GM12865 (cell line): ENCODE measurements around the gene ATP2B2.

Experiments used
- DNase-seq: peaks from one replicate; pipeline ENCODE4 v3.0.0; 2010; ENCODE audit warnings: low read depth
- H3K4me3 ChIP-seq: 2 replicates; pipeline ENCODE4 v1.5.1; 2011; ENCODE audit warnings: mild to moderate bottlenecking, low read depth, low read length, control low read depth
- TF ChIP-seq, protein P1 (sequence below): IDR thresholded peaks from 2 replicates; pipeline ENCODE4 v1.5.1; 2011; ENCODE audit warnings: low read length, control low read depth, low read depth, inconsistent platforms; ENCODE audit not compliant: insufficient read depth; ENCODE audit errors: missing control alignments

ATP2B2 gene

DNA sequence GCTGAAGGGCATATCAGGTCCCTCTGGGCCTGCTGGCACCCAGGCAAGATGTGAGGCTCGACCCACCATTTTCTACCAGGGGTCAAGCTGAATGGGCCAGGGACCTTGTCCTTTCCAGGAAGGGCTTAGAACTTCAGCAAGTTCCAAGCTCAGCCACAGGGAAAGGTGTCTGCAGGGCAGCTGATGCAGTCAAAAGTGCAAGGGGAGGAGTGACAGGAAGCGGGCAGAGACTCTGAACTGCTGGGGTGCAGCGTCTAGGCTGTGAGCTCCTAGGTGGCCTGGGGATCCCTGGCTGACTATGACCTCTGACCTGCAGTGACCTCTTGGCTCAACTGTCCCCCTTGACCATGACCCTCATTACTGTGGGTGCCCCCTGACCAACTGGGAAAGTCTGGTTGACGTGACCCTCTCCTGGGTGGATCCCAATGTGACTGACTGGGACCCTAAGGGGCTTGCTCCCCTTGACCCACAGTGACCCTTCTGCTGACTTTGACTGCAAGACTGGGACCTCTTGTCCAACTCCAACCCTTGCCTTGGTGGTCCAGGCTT is 170.1 kb downstream of the ATP2B2 start:
- H3K4me3 ChIP-seq, result no peak overlapping the region
- no peak for DNase-seq
- TF ChIP-seq, protein P1, sequence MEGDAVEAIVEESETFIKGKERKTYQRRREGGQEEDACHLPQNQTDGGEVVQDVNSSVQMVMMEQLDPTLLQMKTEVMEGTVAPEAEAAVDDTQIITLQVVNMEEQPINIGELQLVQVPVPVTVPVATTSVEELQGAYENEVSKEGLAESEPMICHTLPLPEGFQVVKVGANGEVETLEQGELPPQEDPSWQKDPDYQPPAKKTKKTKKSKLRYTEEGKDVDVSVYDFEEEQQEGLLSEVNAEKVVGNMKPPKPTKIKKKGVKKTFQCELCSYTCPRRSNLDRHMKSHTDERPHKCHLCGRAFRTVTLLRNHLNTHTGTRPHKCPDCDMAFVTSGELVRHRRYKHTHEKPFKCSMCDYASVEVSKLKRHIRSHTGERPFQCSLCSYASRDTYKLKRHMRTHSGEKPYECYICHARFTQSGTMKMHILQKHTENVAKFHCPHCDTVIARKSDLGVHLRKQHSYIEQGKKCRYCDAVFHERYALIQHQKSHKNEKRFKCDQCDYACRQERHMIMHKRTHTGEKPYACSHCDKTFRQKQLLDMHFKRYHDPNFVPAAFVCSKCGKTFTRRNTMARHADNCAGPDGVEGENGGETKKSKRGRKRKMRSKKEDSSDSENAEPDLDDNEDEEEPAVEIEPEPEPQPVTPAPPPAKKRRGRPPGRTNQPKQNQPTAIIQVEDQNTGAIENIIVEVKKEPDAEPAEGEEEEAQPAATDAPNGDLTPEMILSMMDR, result no peak

DNA sequence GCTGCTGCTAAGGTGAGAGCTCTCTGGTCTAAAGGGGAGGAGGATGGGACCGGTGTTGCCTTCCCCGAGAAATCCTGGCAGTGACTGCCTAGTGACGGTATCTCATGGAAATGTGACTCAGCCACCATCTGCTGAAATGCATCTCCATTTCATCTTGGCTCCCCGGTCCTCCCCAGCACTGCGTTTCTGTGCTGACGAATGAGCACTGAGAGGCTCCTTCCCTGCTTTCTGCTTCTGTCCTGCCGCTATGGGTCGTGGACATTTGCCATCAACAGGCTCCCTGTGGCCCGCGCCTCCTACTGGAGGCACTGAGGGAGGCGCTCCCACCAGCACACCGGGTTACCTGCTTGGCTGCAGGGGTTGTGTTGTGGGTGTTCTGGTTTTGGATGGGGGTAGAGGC is 170.9 kb downstream of the ATP2B2 start:
- TF ChIP-seq, protein P1, result no peak
- DNase-seq, result no peak
- no peak overlapping the region for H3K4me3 ChIP-seq

DNA sequence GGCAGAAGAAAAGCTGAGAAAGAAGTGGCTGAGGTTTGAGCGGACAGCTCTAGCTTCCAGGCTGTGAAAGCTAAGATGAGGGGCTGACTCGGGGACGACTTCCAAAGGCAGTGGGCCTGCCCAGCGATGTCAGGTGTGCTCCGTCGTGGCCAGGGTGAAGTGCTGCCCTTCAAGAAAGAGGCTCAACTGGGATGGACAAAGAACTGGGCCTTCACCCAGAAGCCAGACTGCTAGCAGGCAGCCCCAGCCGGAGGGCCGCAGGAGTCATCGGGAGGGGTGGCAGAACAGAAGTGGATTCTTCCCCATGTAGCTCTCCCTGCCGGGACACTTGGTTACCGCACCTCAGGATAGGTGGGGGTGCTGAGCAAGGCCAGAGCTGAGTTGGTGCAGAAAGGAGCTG is 171.3 kb downstream of the ATP2B2 start:
- H3K4me3 ChIP-seq, result no peak overlapping the region
- no peak for DNase-seq
- TF ChIP-seq, protein P1, result no peak

DNA sequence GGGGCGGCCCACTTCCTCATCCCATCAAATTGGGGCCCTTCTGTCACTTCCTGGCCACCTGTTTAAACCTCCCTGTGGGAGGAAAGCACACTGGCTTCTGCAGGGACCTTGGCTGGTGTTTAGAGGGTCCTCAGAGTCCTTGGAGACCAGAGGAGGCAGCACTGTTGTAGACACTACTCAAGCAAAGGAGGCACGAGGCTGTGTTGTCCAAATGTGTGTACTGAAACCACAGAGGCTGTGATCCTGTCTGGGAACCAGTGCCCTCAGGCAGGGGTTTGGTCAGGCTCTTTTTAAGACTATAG is 172.1 kb downstream of the ATP2B2 start:
- DNase-seq, result no peak
- TF ChIP-seq, protein P1, result no peak
- no peak overlapping the region for H3K4me3 ChIP-seq

DNA sequence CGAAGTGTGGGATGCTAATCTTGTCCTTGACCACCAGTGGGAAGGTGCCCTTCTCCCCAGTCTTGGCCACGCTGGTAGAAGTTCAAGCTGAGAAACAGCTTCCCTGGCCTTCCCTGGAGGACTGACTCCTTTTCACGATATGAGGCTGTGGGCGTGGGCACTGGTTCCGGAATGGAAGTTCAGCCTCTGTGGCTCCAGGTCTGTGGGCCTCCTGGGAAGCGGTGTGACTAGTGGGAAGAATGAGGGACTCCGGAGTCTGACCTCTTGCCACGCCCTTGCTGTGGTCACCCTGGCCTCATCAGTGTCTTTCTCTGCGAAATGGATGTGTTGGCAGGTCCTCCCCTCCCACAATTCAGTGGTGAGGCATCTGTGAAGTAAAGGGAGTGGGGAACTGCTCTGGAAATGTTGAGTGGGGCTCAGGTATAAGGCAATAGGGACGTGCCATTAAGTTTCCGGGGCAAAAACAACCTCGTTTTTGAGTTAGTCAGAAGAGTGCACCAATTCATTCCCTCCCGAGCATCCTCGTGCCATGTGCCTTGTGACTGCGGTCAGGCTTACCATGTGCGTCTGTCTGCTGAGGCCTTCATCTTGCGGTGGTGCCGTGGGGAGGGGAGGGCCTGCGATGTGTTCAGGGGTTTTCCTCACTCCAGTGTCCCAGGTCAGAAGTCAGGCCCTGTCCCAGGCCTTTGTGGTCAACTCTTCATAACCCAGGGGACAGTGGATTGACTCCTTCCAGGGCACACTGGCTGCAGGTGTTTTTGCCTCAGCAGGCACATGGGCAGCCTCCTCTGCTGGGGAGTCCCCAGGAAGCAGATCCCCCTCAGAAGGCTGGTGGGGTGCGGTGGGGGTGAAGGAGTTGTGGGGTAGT is 172.7 kb downstream of the ATP2B2 start:
- TF ChIP-seq, protein P1, result no peak
- DNase-seq, result no peak
- no peak overlapping the region for H3K4me3 ChIP-seq

DNA sequence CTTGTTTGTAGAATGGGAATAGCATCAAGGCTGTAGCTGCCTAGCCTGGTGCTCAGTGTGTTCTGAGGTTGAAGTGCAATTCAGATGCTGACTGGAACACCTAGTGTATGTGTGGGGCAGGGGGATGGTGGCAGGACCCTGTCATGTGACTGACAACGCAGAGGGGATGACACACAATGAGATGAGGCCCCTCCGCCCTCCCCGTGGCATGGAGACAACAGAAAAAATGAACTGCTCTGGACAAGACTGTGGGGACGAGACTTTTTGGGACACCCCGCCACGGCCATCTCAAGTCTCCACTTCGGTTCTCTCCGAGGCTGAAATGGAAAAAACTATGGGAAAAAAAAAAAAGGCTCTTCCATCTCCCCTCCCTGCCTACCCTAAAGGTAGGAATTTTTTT is 174.1 kb downstream of the ATP2B2 start:
- TF ChIP-seq, protein P1, result no peak
- no peak for DNase-seq
- no peak overlapping the region for H3K4me3 ChIP-seq

DNA sequence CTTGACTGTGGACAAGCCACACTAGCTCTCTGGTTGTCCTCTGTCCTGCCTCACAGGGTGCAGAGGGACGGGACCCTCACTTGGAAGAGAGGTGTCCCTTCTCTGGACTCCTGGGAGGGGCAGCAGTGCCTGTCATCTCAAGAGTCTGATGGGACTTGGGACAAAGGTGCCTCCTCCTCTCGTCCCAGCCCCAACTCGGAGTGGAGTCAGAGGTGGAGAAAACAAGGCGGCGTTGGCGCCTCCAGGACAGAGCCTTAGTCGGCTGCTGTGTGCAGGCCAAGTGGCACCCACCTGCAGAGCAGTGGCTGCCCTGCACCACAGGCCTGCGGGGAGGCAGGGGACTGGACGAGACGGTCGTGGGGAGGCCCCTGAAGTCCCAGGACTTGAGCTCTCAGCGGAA is 175.1 kb downstream of the ATP2B2 start:
- DNase-seq, result no peak
- H3K4me3 ChIP-seq, result no peak overlapping the region
- TF ChIP-seq, protein P1, result no peak
